GM18526 (cell line): ENCODE results near the gene HBM.

ENCODE experiments used
- POLR2A ChIP-seq: IDR thresholded peaks from 3 replicates; pipeline ENCODE4 v1.6.1; 2011; ENCODE audit not compliant: insufficient read length; ENCODE audit errors: extremely low read depth

The HBM gene

GRCh38 chr16:203246-203645, 37.5 kb downstream of the HBM start:
- TF ChIP-seq POLR2A, result no peak

- TF ChIP-seq POLR2A, result no peak
Measured at GRCh38 chr16:212999-213398, 47.2 kb downstream of the HBM start.
